Smooth muscle cell (in vitro differentiated cells): Measurements from ENCODE around the gene SLC28A1. TPM values are rescaled to one million over a fixed set of nuclear protein-coding genes. Genes with fewer than 3 reads are reported as not detected.
A peak's percentile ranks its signal among the peaks of the same experiment; 100 is the strongest.

Experiments
- DNase-seq: peaks from one replicate; lab custom pipeline; 2025; ENCODE audit not compliant: unreplicated experiment; lab: John Stamatoyannopoulos, UW
- H2AFZ ChIP-seq: fragments of 200-600 bp; sonication (generic); 2 replicates; pipeline ENCODE4 v1.6.0; 2016; ENCODE audit warnings: antibody characterized with exemption, low read depth, mild to moderate bottlenecking
- H3F3A ChIP-seq: fragments of 200-600 bp; sonication (generic); 2 replicates; pipeline ENCODE4 v1.6.0; 2017; ENCODE audit warnings: antibody characterized with exemption, low read depth
- H3K27ac ChIP-seq: fragments of 200-600 bp; sonication (generic); 2 replicates; pipeline ENCODE4 v1.5.1; 2016; ENCODE audit warnings: low read depth, mild to moderate bottlenecking
- H3K27me3 ChIP-seq: fragments of 200-600 bp; sonication (generic); 2 replicates; pipeline ENCODE4 v1.6.1; 2016; ENCODE audit warnings: low read depth, mild to moderate bottlenecking
- H3K36me3 ChIP-seq: fragments of 200-600 bp; sonication (generic); 2 replicates; pipeline ENCODE4 v1.5.1; 2016; ENCODE audit warnings: low read depth
- H3K4me1 ChIP-seq: fragments of 200-600 bp; sonication (generic); 2 replicates; pipeline ENCODE4 v1.5.1; 2016; ENCODE audit warnings: low read depth
- H3K4me2 ChIP-seq: fragments of 200-600 bp; sonication (generic); 2 replicates; pipeline ENCODE4 v1.6.0; 2016; ENCODE audit warnings: mild to moderate bottlenecking
- H3K4me3 ChIP-seq: fragments of 200-600 bp; sonication (generic); 2 replicates; pipeline ENCODE4 v1.5.1; 2016; ENCODE audit warnings: mild to moderate bottlenecking
- H3K79me2 ChIP-seq: fragments of 200-600 bp; sonication (generic); 2 replicates; pipeline ENCODE4 v1.6.0; 2016; ENCODE audit warnings: low read depth, mild to moderate bottlenecking
- H3K9ac ChIP-seq: fragments of 200-600 bp; sonication (generic); 2 replicates; pipeline ENCODE4 v1.6.0; 2016; ENCODE audit warnings: low read depth
- H3K9me3 ChIP-seq: fragments of 200-600 bp; sonication (generic); replicated peaks from 2 replicates; pipeline ENCODE4 v1.5.1; 2016; ENCODE audit warnings: low read depth
- H4K20me1 ChIP-seq: fragments of 200-600 bp; sonication (generic); 2 replicates; pipeline ENCODE4 v1.6.0; 2016; ENCODE audit warnings: low read depth
- CTCF ChIP-seq: fragments of 200-600 bp; sonication (generic); IDR thresholded peaks from 2 replicates; pipeline ENCODE4 v1.5.1; 2017; ENCODE audit warnings: borderline replicate concordance, mild to moderate bottlenecking, antibody characterized with exemption; ENCODE audit not compliant: insufficient read depth, poor library complexity, severe bottlenecking
- WGBS: methylation state at CpG from one replicate; pipeline ENCODE4 v1.1.7; 2016; ENCODE audit warnings: low lambda C conversion rate; 5-methylcytosine and 5-hydroxymethylcytosine counted together
- polyA plus RNA-seq: library from polyadenylated mRNA; unstranded; fragments of >200 nt; fragmentation: Nextera tagmentation; extraction: Ambion mirVana; gene quantifications from 2 replicates; pipeline ENCODE4 v1.2.1, GENCODE V29; 2016
- total RNA-seq: library from RNA; depleted of rRNA; stranded (reverse); fragments of >200 nt; gene quantifications from 2 replicates; pipeline ENCODE4 v1.2.3, GENCODE V29; 2014

SLC28A1 gene
- total and polyA plus RNA-seq, 2 experiments from 2014 or later, result 0.09 TPM; not detected in 1

GRCh38 chr15:84967380-84967779 lies 82.9 kb downstream of the SLC28A1 start:
- Histone ChIP-seq H3K9me3 (no peaks in the 10 kb centered on the region), H3K9ac (no peak overlapping the region), H3K27me3 (no peaks in the 10 kb centered on the region), H3K4me2 (no peak overlapping the region), H3K27ac (no peak overlapping the region), H3K4me3 (no peak overlapping the region), H4K20me1 (no peaks in the 10 kb centered on the region), H3K36me3 (no peaks in the 10 kb centered on the region), H2AFZ (peak overlapping the region; percentile 11), H3K4me1 (no peaks in the 10 kb centered on the region), H3F3A (no peaks in the 10 kb centered on the region), H3K79me2 (no peaks in the 10 kb centered on the region)
- 68% methylated on average over 3 of the region's 3 CpGs for WGBS
- no peak for TF ChIP-seq CTCF
- no peak for DNase-seq

DNA sequence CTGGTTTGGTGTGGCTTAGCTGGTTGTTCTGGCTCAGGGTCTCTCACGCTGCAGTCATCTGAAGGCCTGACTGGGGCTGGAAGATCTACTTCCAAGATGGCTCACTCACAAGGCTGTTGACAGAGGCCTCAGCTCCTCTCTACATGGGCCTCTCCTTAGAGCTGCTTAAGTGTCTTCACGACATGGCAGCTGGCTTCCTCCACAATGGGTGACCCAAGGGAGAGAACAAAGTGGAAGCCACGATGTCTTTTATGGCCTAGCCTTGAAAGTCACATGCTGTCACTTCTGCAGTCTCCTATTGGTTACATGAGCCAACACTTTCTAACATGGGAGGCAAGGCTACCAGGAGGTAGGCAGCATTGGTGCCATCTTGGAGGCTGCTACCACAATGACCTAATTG lies 83.8 kb downstream of the SLC28A1 start:
- H3K9me3 ChIP-seq, result no peaks in the 10 kb centered on the region
- WGBS, result 96% methylated on average over 3 of the region's 3 CpGs

DNA sequence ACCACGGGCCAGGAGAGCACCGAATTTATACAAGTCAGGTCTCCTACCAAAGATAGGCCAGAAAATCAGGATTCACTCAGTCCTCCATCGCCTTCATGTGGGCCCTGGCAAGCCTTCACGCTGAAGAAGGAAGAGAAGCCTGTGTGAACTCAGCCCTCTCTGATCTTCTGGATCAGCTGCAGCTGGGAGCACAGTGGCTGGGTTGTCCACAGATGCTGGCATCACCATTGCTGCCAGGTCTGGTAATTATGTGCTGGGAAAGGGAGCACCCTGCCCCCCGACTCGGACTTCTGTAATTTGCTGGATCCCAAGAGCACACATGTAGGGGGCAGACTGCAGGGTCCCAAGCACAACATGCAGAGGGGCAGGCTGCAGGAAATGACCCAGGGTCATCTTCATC lies 84.8 kb downstream of the SLC28A1 start:
- TF ChIP-seq CTCF, result no peak
- no peaks in the 10 kb centered on the region for H3K27me3 ChIP-seq
- no peak for DNase-seq
- 90% methylated on average over 6 of the region's 6 CpGs for WGBS
- H3K9ac ChIP-seq, result no peak overlapping the region
- no peaks in the 10 kb centered on the region for H3K79me2 ChIP-seq
- no peak overlapping the region for H3K27ac ChIP-seq
- H3K36me3 ChIP-seq, result no peaks in the 10 kb centered on the region
- no peaks in the 10 kb centered on the region for H4K20me1 ChIP-seq
- H3K4me3 ChIP-seq, result no peak overlapping the region
- no peaks in the 10 kb centered on the region for H3K4me1 ChIP-seq
- H2AFZ ChIP-seq, result no peak overlapping the region
- no peaks in the 10 kb centered on the region for H3F3A ChIP-seq
- H3K9me3 ChIP-seq, result no peaks in the 10 kb centered on the region
- no peak overlapping the region for H3K4me2 ChIP-seq

More for the DNA sequence above, 83.8 kb downstream of the SLC28A1 start:
- Histone ChIP-seq H3K4me1 (no peaks in the 10 kb centered on the region), H3K27ac (no peak overlapping the region), H3F3A (no peaks in the 10 kb centered on the region), H3K9ac (no peak overlapping the region), H2AFZ (no peak overlapping the region), H3K36me3 (no peaks in the 10 kb centered on the region), H3K79me2 (no peaks in the 10 kb centered on the region), H3K27me3 (no peaks in the 10 kb centered on the region), H3K4me3 (no peak overlapping the region), H3K4me2 (no peak overlapping the region), H4K20me1 (no peaks in the 10 kb centered on the region)
- no peak for DNase-seq
- TF ChIP-seq CTCF, result no peak

GRCh38 chr15:84970843-84971242 lies 86.4 kb downstream of the SLC28A1 start:
- Histone ChIP-seq H3K27me3 (no peaks in the 10 kb centered on the region), H2AFZ (no peak overlapping the region), H3F3A (no peaks in the 10 kb centered on the region), H3K4me3 (no peak overlapping the region), H3K79me2 (no peaks in the 10 kb centered on the region), H3K4me1 (no peaks in the 10 kb centered on the region), H3K9ac (no peak overlapping the region), H3K27ac (no peak overlapping the region), H4K20me1 (no peaks in the 10 kb centered on the region), H3K4me2 (no peak overlapping the region), H3K9me3 (no peaks in the 10 kb centered on the region), H3K36me3 (no peaks in the 10 kb centered on the region)
- 84% methylated on average over 3 of the region's 3 CpGs for WGBS
- TF ChIP-seq CTCF, result no peak
- no peak for DNase-seq
